Upper lobe of left lung (tissue), 6 donors: ENCODE data around the gene SERGEF. TPM values are rescaled to one million over a fixed set of nuclear protein-coding genes. Genes with fewer than 3 reads are reported as not detected.

Experiments
- ATAC-seq, 2 donors: fragments of 200-7000 bp; cut with Tn5 transposase; one replicate each; pipeline ENCODE4 v1.9.1; 2022; ENCODE audit warnings: mild to moderate bottlenecking in 2 of 2, moderate library complexity in 2 of 2; ENCODE audit not compliant: low FRiP score in 2 of 2
- DNase-seq, 2 donors: peaks; one replicate each; pipeline ENCODE4 v3.0.0-alpha.2; 2019 to 2020
- H3K27ac ChIP-seq, 4 donors: fragments of 200-600 bp; sonication (generic); one replicate each; pipeline ENCODE4 v1.5.1; 2016 to 2019
- H3K27me3 ChIP-seq, 4 donors: fragments of 200-600 bp; sonication (generic); one replicate each; pipeline ENCODE4 v1.5.1; 2017 to 2019
- H3K36me3 ChIP-seq, 4 donors: fragments of 200-600 bp; sonication (generic); one replicate each; pipeline ENCODE4 v1.5.1; 2016 to 2019
- H3K4me1 ChIP-seq, 4 donors: fragments of 200-600 bp; sonication (generic); one replicate each; pipeline ENCODE4 v1.5.1; 2018 to 2019
- H3K4me3 ChIP-seq, 4 donors: fragments of 200-600 bp; sonication (generic); one replicate each; pipeline ENCODE4 v1.5.1; 2017 to 2019; ENCODE audit warnings: mild to moderate bottlenecking in 2 of 4, moderate library complexity in 1 of 4
- H3K9me3 ChIP-seq, 4 donors: fragments of 200-600 bp; sonication (generic); one replicate each; pipeline ENCODE4 v1.5.1; 2018 to 2019
- EP300 ChIP-seq, 4 donors: sonication (generic); formaldehyde crosslinking; IDR thresholded peaks; one replicate each; pipeline ENCODE4 v1.5.1; 2017; ENCODE audit warnings: antibody characterized with exemption in 4 of 4, control low read depth in 2 of 4
- POLR2A ChIP-seq, 4 donors: fragments of 450-650 bp; IDR thresholded peaks; one replicate each; pipeline ENCODE4 v1.5.1; 2016 to 2017; ENCODE audit warnings: antibody characterized with exemption in 4 of 4, mild to moderate bottlenecking in 2 of 4
- POLR2AphosphoS5 ChIP-seq, 2 donors: sonication (generic); formaldehyde crosslinking; IDR thresholded peaks; one replicate each; pipeline ENCODE4 v1.5.1; 2017; ENCODE audit warnings: antibody characterized with exemption in 2 of 2
- WGBS, 2 donors: methylation state at CpG; one replicate each; pipeline ENCODE4 v1.1.5; 2017 to 2018; 5-methylcytosine and 5-hydroxymethylcytosine counted together
- total RNA-seq, 6 donors: library from RNA; depleted of rRNA in 4 of 6; stranded (reverse); fragments of >200 nt in 4 of 6; gene quantifications; one replicate each; pipeline versions ENCODE4 v1.1.0 to v1.2.1, GENCODE V29; 2016 to 2021
- TF ChIP-seq, protein P1 (sequence below), 6 experiments: fragments of 450-650 bp in 4 of 6; fragments of 200-600 bp in 2 of 6; sonication (generic) in 2 of 6; IDR thresholded peaks; one replicate each; pipeline ENCODE4 v1.5.1; 2016 to 2019; ENCODE audit warnings: antibody characterized with exemption in 6 of 6
- donor health status: DM: no; HTN: no; CAD: no; lungs with moderate emphysema.
- donor health status: DM: no; HTN: yes; CAD: no; lungs with severe emphysema.

Gene SERGEF
- total RNA-seq, 6 donors from 2014 or later, result 21.7 to 40.5 (median 34.8) TPM

DNA sequence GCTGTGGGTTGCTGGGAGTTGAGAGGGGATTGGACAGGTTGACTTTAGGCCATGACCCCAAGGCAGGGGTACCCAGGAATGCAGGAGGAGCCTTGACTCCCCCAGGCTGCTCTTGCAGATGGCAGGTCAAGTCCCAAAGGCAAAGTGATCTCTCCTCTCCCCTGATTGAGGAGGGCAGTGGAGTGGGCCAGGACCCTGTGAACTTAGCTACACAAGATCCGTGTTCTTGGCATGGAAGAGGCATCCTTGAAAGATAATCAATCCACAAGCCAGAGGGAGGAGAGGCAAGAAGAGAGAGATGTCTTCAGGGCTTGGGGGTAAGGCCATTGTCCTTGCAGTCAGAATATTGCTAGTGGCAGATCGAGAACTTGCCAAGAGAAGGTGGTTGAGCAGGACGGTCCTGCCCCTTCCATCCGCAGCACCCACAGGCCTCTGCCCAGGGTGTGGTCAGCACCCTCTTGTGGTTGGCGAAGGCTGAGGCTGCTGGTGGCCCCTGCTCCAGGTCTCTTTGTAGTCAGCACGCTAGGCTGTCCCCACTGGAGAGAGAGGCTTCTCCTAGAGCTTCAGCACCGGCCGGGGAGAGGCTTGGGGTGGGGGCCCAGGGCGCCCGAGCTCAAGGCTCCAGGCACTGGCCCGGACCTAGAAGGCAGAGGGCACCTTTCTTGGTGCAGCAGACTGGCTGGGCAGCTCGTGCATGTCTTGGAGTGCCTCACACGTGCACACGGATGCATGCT lies 232.8 kb downstream of the SERGEF start:
- H3K4me1 ChIP-seq, result no peaks in the 10 kb centered on the region
- H3K36me3 ChIP-seq, result no peaks in the 10 kb centered on the region
- TF ChIP-seq POLR2A (IDR thresholded peaks at IDR 0.05) (no peak), EP300 (IDR thresholded peaks at IDR 0.05) (no peak), POLR2AphosphoS5 (IDR thresholded peaks at IDR 0.05) (no peak)
- TF ChIP-seq, protein P1, sequence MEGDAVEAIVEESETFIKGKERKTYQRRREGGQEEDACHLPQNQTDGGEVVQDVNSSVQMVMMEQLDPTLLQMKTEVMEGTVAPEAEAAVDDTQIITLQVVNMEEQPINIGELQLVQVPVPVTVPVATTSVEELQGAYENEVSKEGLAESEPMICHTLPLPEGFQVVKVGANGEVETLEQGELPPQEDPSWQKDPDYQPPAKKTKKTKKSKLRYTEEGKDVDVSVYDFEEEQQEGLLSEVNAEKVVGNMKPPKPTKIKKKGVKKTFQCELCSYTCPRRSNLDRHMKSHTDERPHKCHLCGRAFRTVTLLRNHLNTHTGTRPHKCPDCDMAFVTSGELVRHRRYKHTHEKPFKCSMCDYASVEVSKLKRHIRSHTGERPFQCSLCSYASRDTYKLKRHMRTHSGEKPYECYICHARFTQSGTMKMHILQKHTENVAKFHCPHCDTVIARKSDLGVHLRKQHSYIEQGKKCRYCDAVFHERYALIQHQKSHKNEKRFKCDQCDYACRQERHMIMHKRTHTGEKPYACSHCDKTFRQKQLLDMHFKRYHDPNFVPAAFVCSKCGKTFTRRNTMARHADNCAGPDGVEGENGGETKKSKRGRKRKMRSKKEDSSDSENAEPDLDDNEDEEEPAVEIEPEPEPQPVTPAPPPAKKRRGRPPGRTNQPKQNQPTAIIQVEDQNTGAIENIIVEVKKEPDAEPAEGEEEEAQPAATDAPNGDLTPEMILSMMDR (IDR thresholded peaks at IDR 0.05), result no peak
- DNase-seq, result peak; percentile 14 to 58
- 89 to 91% methylated on average over 7 to 14 of the region's 14 CpGs for WGBS, 2 donors
- ATAC-seq, result no peak
- no peak overlapping the region for H3K27ac ChIP-seq
- H3K9me3 ChIP-seq, result no peaks in the 10 kb centered on the region
- H3K27me3 ChIP-seq, result no peaks in the 10 kb centered on the region
- no peak overlapping the region for H3K4me3 ChIP-seq

DNA sequence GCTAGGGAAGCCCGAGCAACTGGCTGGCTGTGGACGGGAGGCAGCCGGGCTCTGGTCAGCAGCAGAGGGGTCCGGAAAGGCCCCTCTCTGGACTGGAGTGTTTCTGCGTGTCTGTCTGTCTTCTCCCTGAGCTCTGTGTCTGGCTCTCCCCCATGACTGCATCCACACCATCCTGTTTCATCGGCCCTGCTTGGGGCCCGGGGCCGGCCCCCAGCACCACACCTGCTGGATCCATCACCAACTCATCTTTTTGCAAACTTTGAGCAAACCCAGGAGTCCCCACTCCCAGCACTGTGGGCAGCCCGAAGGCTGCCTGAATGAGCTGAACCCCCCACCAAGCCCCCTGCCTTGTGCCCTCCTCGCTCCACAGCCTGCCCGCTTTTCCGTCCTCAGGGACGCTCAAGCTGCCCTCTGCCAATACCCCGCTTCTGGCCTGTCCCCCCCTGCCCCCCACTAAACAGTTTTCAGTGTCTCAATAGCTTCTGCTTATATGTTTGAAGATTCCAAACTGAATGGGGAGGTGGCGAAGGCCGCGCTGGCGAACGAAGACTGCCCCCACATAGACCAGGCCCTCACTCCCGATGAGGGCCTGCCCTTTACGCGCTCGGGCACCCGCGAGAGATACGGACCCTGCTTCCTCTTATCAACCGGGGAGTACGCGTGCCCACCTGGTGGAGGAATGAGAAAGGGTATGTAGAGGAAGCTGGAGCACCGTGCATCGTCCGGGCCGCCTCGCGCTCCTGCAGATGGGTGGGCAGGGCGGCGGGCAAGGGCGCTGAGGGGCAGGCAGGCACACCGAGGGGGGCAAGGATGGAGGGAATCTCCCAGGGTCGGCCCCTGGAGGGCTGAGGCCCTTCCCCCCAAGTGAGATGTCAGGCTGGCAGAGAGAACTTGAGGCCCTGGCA lies 233.6 kb downstream of the SERGEF start:
- Histone ChIP-seq H3K27ac (no peak overlapping the region), H3K4me3 (no peak overlapping the region), H3K27me3 (no peaks in the 10 kb centered on the region), H3K4me1 (no peaks in the 10 kb centered on the region), H3K36me3 (no peaks in the 10 kb centered on the region), H3K9me3 (no peaks in the 10 kb centered on the region)
- TF ChIP-seq POLR2AphosphoS5 (IDR thresholded peaks at IDR 0.05) (no peak), POLR2A (IDR thresholded peaks at IDR 0.05) (no peak)
- ATAC-seq, result no peak
- peak; percentile 15 to 82 for DNase-seq
- 93 to 95% methylated on average over 39 to 40 of the region's 40 CpGs for WGBS, 2 donors

DNA sequence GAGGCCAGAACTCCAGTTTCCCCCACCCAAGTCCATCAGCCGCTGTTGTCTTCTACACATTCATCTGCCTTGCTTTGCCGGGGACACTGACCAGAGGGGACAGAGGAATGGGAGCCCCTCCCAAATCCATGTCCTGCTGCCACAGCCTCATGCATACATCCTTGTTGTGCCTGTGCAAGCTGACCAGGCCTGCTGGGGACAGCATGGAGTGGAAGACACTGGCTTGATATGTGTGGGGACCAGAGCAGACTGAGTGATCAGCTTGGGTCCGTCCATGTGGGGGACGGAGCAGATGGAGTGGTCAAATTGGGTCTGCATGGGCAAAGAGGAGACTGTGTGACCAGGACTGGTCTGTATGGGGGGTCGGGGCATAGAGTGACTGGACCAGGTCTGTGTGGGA lies 234.5 kb downstream of the SERGEF start:
- Histone ChIP-seq H3K27me3 (no peaks in the 10 kb centered on the region), H3K4me3 (no peak overlapping the region), H3K27ac (no peak overlapping the region), H3K9me3 (no peaks in the 10 kb centered on the region), H3K4me1 (no peaks in the 10 kb centered on the region), H3K36me3 (no peaks in the 10 kb centered on the region)
- peak in 1 of 2 donors; percentile 7 for ATAC-seq
- WGBS, 2 donors, result 87 to 95% methylated on average over 5 of the region's 5 CpGs
- no peak for DNase-seq
- TF ChIP-seq POLR2A (IDR thresholded peaks at IDR 0.05) (no peak), EP300 (IDR thresholded peaks at IDR 0.05) (no peak), POLR2AphosphoS5 (IDR thresholded peaks at IDR 0.05) (no peak)

- Histone ChIP-seq H3K4me3 (no peak overlapping the region), H3K36me3 (no peaks in the 10 kb centered on the region), H3K4me1 (no peaks in the 10 kb centered on the region), H3K27ac (no peak overlapping the region), H3K9me3 (no peaks in the 10 kb centered on the region), H3K27me3 (no peaks in the 10 kb centered on the region)
- no peak for TF ChIP-seq POLR2AphosphoS5 (IDR thresholded peaks at IDR 0.05)
- no peak for TF ChIP-seq POLR2A (IDR thresholded peaks at IDR 0.05)
- TF ChIP-seq, protein P1 (IDR thresholded peaks at IDR 0.05), result no peak
- TF ChIP-seq EP300 (IDR thresholded peaks at IDR 0.05), result no peak
- 91 to 92% methylated on average over 13 of the region's 13 CpGs for WGBS, 2 donors
- DNase-seq (no peak), ATAC-seq (no peak)
Measured at GRCh38 chr11:17777738-17778091, 235.1 kb downstream of the SERGEF start.

DNA sequence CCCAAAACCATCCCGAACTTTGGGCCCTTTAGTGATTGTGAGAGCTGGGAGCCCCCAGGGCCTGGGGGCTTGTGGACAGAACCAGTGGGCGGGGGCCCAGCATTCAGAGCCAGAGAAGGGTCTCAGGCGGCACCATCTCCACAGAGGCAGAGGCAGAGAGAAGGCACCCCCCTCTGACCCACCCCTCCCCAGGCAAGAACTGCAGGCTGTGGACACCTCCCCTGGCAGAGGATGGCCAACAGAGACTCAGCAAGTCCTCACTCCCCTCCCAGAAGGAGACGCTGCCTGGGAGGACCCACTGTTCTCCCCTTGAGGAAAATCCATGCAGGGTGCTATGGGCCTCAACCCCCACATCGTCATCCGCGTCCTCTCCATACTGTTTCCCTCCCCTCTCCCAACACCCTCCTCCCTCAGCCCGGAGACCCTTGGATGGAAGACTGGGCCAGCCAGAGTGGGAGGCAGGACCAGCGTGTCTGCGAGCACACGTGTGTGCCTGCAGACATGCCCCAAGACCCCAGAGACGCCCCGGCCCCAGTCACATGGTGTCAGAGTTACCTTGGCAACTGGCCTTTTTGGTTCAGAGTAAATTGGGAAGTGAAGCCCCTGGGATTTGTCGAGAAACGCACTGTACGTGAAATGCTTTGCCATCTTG lies 235.6 kb downstream of the SERGEF start:
- WGBS, 2 donors, result 84 to 86% methylated on average over 13 to 16 of the region's 16 CpGs
- H3K27ac ChIP-seq, result no peak overlapping the region
- H3K4me1 ChIP-seq, result no peaks in the 10 kb centered on the region
- H3K9me3 ChIP-seq, result no peaks in the 10 kb centered on the region
- no peaks in the 10 kb centered on the region for H3K27me3 ChIP-seq
- no peak overlapping the region for H3K4me3 ChIP-seq
- ATAC-seq (no peak), DNase-seq (peak in 1 of 2 donors; percentile 15)
- no peaks in the 10 kb centered on the region for H3K36me3 ChIP-seq
- TF ChIP-seq POLR2A (IDR thresholded peaks at IDR 0.05) (no peak), POLR2AphosphoS5 (IDR thresholded peaks at IDR 0.05) (no peak), EP300 (IDR thresholded peaks at IDR 0.05) (no peak)
- TF ChIP-seq, protein P1 (IDR thresholded peaks at IDR 0.05), result no peak
